Esophagus muscularis mucosa (tissue), 4 donors: ENCODE measurements around the gene ADGRG6. TPM values are rescaled to one million over a fixed set of nuclear protein-coding genes. Genes with fewer than 3 reads are reported as not detected.

Source experiments
- DNase-seq: peaks from one replicate; pipeline ENCODE4 v3.0.0-alpha.2; 2017; ENCODE audit errors: extremely low spot score
- H3K27ac ChIP-seq, 4 donors: fragments of 200-600 bp; sonication (generic); replicated peaks in 1 of 4; 1 replicate in 3 of 4; 2 replicates in 1 of 4; pipeline ENCODE4 v1.5.1; 2016 to 2019; ENCODE audit warnings: mild to moderate bottlenecking in 1 of 4
- H3K27me3 ChIP-seq, 4 donors: fragments of 200-600 bp; sonication (generic); one replicate each; pipeline versions ENCODE4 v1.5.1 to v1.6.0; 2016 to 2019
- H3K36me3 ChIP-seq, 4 donors: fragments of 200-600 bp; sonication (generic); one replicate each; pipeline ENCODE4 v1.5.1; 2016 to 2019
- H3K4me1 ChIP-seq, 4 donors: fragments of 200-600 bp; sonication (generic); one replicate each; pipeline ENCODE4 v1.5.1; 2016 to 2019
- H3K4me3 ChIP-seq, 4 donors: fragments of 200-600 bp; sonication (generic); 1 replicate in 2 of 4; 2 replicates in 2 of 4; pipeline ENCODE4 v1.5.1; 2016 to 2019; ENCODE audit warnings: mild to moderate bottlenecking in 4 of 4, moderate library complexity in 1 of 4
- H3K9me3 ChIP-seq, 4 donors: fragments of 200-600 bp; sonication (generic); 1 replicate in 3 of 4; 2 replicates in 1 of 4; pipeline ENCODE4 v1.5.1; 2016 to 2019
- EP300 ChIP-seq: sonication (generic); formaldehyde crosslinking; IDR thresholded peaks from one replicate; pipeline ENCODE4 v1.6.1; 2017; ENCODE audit warnings: antibody characterized with exemption
- POLR2A ChIP-seq: fragments of 450-650 bp; IDR thresholded peaks from one replicate; pipeline ENCODE4 v1.6.1; 2017; ENCODE audit warnings: antibody characterized with exemption, moderate library complexity, mild to moderate bottlenecking, low read depth
- POLR2AphosphoS5 ChIP-seq, 2 donors: sonication (generic); formaldehyde crosslinking; IDR thresholded peaks; one replicate each; pipeline ENCODE4 v1.6.1; 2017; ENCODE audit warnings: antibody characterized with exemption in 2 of 2
- WGBS: methylation state at CpG from one replicate; pipeline ENCODE4 v1.1.5; 2018; 5-methylcytosine and 5-hydroxymethylcytosine counted together
- intact Hi-C: fragments of 100-400 bp; cut with DNase I; formaldehyde crosslinking; loops from one replicate; pipeline ENCODE4 v1.15.1; 2023
- total RNA-seq, 4 donors: library from RNA; depleted of rRNA; stranded (reverse); fragments of >200 nt; gene quantifications; one replicate each; pipeline versions ENCODE4 v1.1.0 to v1.2.1, GENCODE V29; 2016
- TF ChIP-seq, protein P1 (sequence below), 3 experiments: fragments of 200-600 bp in 2 of 3; fragments of 450-650 bp in 1 of 3; sonication (generic) in 2 of 3; IDR thresholded peaks; one replicate each; pipeline ENCODE4 v1.5.1; 2017 to 2019; ENCODE audit warnings: antibody characterized with exemption in 3 of 3, mild to moderate bottlenecking in 2 of 3, moderate library complexity in 1 of 3

ADGRG6 gene
- total RNA-seq, 4 donors from 2014 or later: 5.5 to 11.8 (median 8.0) TPM

DNA sequence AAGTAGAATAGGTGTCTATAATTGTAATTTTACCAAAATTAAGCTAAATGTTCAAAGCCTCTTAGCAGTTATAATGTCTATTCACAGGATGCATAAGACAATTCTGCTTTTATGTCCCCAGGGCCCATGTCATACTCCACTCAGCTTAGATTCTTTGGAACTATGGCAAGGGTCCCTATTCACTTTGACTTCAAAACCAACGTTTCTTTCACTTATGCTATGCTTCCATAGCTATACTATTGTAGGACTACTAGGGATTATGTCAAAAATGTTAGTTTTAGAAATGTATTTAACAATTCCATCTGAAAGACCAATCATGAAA lies 15.8 kb upstream of the ADGRG6 start:
- H3K36me3 ChIP-seq: no peaks in the 10 kb centered on the region
- H3K27me3 ChIP-seq: no peaks in the 10 kb centered on the region
- H3K27ac ChIP-seq: no peak overlapping the region
- WGBS: 52% methylated on average over 1 of the region's 1 CpG
- peaks cover 0 to 3% (median under 1%) of the 10 kb centered on the region in 4 donors for H3K9me3 ChIP-seq
- no peak overlapping the region for H3K4me3 ChIP-seq
- no peak for DNase-seq
- no peaks in the 10 kb centered on the region for H3K4me1 ChIP-seq
- TF ChIP-seq EP300: no peak
- intact Hi-C loops: no loop called here

DNA sequence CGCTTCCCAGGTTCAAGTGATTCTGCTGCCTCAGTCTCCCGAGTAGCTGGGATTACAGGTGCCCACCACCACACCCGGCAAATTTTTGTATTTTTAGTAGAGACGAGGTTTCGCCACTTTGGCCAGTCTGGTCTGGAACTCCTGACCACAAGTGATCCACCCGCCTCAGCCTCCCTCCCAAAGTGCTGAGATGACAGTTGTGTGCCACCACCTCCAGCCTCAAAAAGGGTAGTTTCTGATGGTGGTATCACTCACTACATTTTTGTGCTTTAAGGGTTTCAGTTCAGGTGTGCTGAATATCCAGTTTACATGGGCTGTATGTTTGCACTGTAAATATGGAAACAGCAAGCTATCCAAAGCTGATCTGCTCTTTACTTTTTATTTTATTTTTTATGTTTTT lies 12.1 kb upstream of the ADGRG6 start:
- H3K4me3 ChIP-seq: no peak overlapping the region
- intact Hi-C loops: no loop called here
- H3K27me3 ChIP-seq: no peaks in the 10 kb centered on the region
- no peaks in the 10 kb centered on the region for H3K4me1 ChIP-seq
- WGBS: 96% methylated on average over 6 of the region's 6 CpGs
- H3K27ac ChIP-seq: no peak overlapping the region
- TF ChIP-seq EP300 (no peak), POLR2AphosphoS5 (IDR thresholded peaks at IDR 0.05) (no peak), POLR2A (no peak)
- TF ChIP-seq, protein P1, sequence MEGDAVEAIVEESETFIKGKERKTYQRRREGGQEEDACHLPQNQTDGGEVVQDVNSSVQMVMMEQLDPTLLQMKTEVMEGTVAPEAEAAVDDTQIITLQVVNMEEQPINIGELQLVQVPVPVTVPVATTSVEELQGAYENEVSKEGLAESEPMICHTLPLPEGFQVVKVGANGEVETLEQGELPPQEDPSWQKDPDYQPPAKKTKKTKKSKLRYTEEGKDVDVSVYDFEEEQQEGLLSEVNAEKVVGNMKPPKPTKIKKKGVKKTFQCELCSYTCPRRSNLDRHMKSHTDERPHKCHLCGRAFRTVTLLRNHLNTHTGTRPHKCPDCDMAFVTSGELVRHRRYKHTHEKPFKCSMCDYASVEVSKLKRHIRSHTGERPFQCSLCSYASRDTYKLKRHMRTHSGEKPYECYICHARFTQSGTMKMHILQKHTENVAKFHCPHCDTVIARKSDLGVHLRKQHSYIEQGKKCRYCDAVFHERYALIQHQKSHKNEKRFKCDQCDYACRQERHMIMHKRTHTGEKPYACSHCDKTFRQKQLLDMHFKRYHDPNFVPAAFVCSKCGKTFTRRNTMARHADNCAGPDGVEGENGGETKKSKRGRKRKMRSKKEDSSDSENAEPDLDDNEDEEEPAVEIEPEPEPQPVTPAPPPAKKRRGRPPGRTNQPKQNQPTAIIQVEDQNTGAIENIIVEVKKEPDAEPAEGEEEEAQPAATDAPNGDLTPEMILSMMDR (IDR thresholded peaks at IDR 0.05): no peak
- H3K36me3 ChIP-seq: no peaks in the 10 kb centered on the region
- no peak for DNase-seq
- no peaks in the 10 kb centered on the region for H3K9me3 ChIP-seq

DNA sequence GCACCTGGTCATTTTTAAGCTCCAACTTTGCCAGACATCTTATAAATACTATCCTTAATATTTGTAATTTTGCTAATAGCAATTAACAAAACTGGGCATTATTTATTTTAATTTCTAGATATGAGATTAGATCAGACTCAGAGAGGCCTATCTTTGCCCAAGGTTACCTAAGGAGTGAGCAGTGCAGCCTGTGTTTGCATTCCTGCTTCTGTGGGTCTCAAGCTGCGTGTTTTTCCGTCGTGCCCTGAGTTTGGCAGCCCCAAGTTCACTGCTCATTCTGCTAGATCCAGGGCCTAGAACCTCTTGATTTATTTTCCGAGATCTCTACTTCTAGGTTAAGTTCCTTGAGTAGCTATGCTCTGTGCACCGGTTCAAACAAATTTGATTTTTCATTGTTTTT lies 11.0 kb upstream of the ADGRG6 start:
- TF ChIP-seq EP300 (no peak), POLR2A (no peak), POLR2AphosphoS5 (IDR thresholded peaks at IDR 0.05) (no peak)
- TF ChIP-seq, protein P1 (IDR thresholded peaks at IDR 0.05): no peak
- Histone ChIP-seq H3K4me3 (no peak overlapping the region), H3K36me3 (no peaks in the 10 kb centered on the region), H3K27me3 (no peaks in the 10 kb centered on the region), H3K9me3 (no peaks in the 10 kb centered on the region), H3K27ac (no peak overlapping the region), H3K4me1 (no peaks in the 10 kb centered on the region)
- 84% methylated on average over 5 of the region's 5 CpGs for WGBS
- intact Hi-C loops: no loop called here
- no peak for DNase-seq

DNA sequence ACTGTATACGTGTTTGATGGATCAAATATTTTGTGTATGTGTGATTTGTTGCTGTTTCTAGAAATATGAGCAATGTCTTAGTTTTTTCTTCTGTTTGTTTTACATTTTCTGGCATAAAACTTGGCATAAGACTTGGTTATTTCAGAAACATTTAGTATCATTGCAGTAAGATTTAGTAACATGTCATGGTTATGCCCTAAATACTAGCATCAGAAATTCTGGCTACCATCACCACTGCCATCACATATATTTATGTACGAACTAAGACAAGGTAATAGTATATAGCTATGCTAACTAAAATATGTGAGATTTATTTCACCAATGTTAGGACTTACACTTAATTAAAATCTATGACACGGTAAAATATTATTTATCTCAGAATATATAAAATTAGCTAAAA lies 10.3 kb upstream of the ADGRG6 start:
- Histone ChIP-seq H3K27ac (no peak overlapping the region), H3K36me3 (no peaks in the 10 kb centered on the region), H3K9me3 (no peaks in the 10 kb centered on the region), H3K27me3 (no peaks in the 10 kb centered on the region), H3K4me3 (no peak overlapping the region), H3K4me1 (no peaks in the 10 kb centered on the region)
- intact Hi-C loops: no loop called here
- DNase-seq: no peak
- TF ChIP-seq EP300: no peak
- no peak for TF ChIP-seq POLR2A
- TF ChIP-seq POLR2AphosphoS5 (IDR thresholded peaks at IDR 0.05): no peak
- TF ChIP-seq, protein P1 (IDR thresholded peaks at IDR 0.05): no peak
- WGBS: 75% methylated on average over 3 of the region's 3 CpGs

DNA sequence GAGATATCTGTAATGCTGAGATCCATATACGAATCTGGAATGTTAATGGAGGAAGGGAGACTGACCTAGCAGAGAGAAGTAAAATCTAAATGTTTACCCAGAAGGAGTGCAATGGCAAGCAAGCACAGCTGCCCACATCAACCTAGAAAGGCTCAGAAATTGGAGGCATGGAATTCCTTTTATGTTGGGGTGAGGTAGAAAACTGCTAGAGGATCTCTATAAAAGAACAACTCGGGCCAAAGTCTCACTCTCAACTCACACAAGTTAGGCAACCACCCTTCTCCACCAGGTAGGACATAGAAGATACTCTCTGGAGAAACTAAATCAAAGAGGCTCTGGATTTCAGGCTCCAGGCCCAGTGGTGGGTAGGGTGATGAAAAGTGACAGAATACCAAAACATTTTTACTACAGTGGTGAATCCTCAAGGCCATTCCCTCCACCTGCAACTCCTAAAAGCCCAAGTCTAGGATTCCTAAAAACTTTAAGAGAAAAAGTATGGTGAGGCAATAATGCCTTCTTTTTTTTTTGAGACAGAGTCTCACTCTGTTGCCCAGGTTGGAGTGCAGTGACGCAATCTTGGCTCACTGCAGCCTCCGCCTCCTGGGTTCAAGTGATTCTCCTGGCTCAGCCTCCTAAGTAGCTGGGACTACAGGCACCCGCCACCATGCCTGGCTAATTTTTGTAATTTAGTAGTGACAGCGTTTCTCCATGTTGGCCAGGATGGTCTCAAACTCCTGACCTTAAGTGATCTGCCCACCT lies 9.5 kb upstream of the ADGRG6 start:
- no peak for DNase-seq
- Histone ChIP-seq H3K27ac (no peak overlapping the region), H3K27me3 (no peaks in the 10 kb centered on the region), H3K9me3 (no peaks in the 10 kb centered on the region), H3K4me1 (no peaks in the 10 kb centered on the region), H3K36me3 (no peaks in the 10 kb centered on the region), H3K4me3 (no peak overlapping the region)
- intact Hi-C loops: no loop called here
- TF ChIP-seq, protein P1 (IDR thresholded peaks at IDR 0.05): no peak
- TF ChIP-seq POLR2AphosphoS5 (IDR thresholded peaks at IDR 0.05) (no peak), EP300 (no peak), POLR2A (no peak)
- 81% methylated on average over 6 of the region's 6 CpGs for WGBS
